IPS-18c (cell line): Measurements from ENCODE around the gene OSCP1.
"Not testable (repeated sequence)": the region's sequence is repeated elsewhere in the genome, so short reads cannot be mapped to it uniquely, and the experiment has no call there.

Experiments
- H3K4me3 ChIP-seq: 2 replicates; pipeline ENCODE4 v1.7.0; 2013; ENCODE audit warnings: low read depth, mild to moderate bottlenecking, low read length, moderate library complexity; ENCODE audit not compliant: insufficient read depth
- H3K9me3 ChIP-seq: one replicate; pipeline ENCODE4 v1.6.1; 2013; ENCODE audit warnings: mild to moderate bottlenecking, low read length, moderate library complexity; ENCODE audit not compliant: control insufficient read depth, insufficient read depth

The OSCP1 gene

GRCh38 chr1:36477615-36478014 is 27.4 kb upstream of the OSCP1 start:
- H3K4me3 ChIP-seq, H3K9me3 ChIP-seq: not testable (repeated sequence)

- Histone ChIP-seq H3K4me3 (no peak overlapping the region), H3K9me3 (no peaks in the 10 kb centered on the region)
Observed at GRCh38 chr1:36476945-36477344, 26.7 kb upstream of the OSCP1 start.

GRCh38 chr1:36475910-36476604 is 25.8 kb upstream of the OSCP1 start:
- Histone ChIP-seq H3K4me3 (no peak overlapping the region), H3K9me3 (no peaks in the 10 kb centered on the region)

GRCh38 chr1:36475341-36475740 is 25.1 kb upstream of the OSCP1 start:
- H3K9me3 ChIP-seq = no peaks in the 10 kb centered on the region
- H3K4me3 ChIP-seq = no peak overlapping the region

GRCh38 chr1:36472656-36473055 is 22.4 kb upstream of the OSCP1 start:
- H3K4me3 ChIP-seq = no peak overlapping the region
- no peaks in the 10 kb centered on the region for H3K9me3 ChIP-seq

GRCh38 chr1:36471830-36472641 is 21.8 kb upstream of the OSCP1 start:
- Histone ChIP-seq H3K9me3 (no peaks in the 10 kb centered on the region), H3K4me3 (no peak overlapping the region)

- Histone ChIP-seq H3K4me3 (no peak overlapping the region), H3K9me3 (no peaks in the 10 kb centered on the region)
Observed at GRCh38 chr1:36469163-36469562, 18.9 kb upstream of the OSCP1 start.

GRCh38 chr1:36467700-36468455 is 17.6 kb upstream of the OSCP1 start:
- Histone ChIP-seq H3K4me3 (no peak overlapping the region), H3K9me3 (no peaks in the 10 kb centered on the region)

GRCh38 chr1:36467027-36467410 is 16.8 kb upstream of the OSCP1 start:
- Histone ChIP-seq H3K9me3 (no peaks in the 10 kb centered on the region), H3K4me3 (no peak overlapping the region)

- H3K4me3 ChIP-seq = no peak overlapping the region
Observed at GRCh38 chr1:36466370-36467026, 16.2 kb upstream of the OSCP1 start.

GRCh38 chr1:36465731-36466369 is 15.6 kb upstream of the OSCP1 start:
- H3K4me3 ChIP-seq = no peak overlapping the region
- H3K9me3 ChIP-seq = no peaks in the 10 kb centered on the region

More at GRCh38 chr1:36466370-36467026, 16.2 kb upstream of the OSCP1 start:
- H3K9me3 ChIP-seq = no peaks in the 10 kb centered on the region

- H3K4me3 ChIP-seq = peak overlapping the region; percentile 95
- no peaks in the 10 kb centered on the region for H3K9me3 ChIP-seq
Observed at GRCh38 chr1:36464605-36465393, 14.5 kb upstream of the OSCP1 start.

GRCh38 chr1:36463803-36464604 is 13.8 kb upstream of the OSCP1 start, which contains the start of gene MRPS15:
Gene MRPS15, minus strand, starts transcription at chr1:36464384. Its CDS starts 109 bp downstream, at chr1:36464275.
- peak within 1 kb of the TSS; percentile 95 for H3K4me3 ChIP-seq
- no peaks in the 10 kb centered on the region for H3K9me3 ChIP-seq

- Histone ChIP-seq H3K4me3 (peak overlapping the region; percentile 95), H3K9me3 (no peaks in the 10 kb centered on the region)
Observed at GRCh38 chr1:36463463-36463802, 13.2 kb upstream of the OSCP1 start.

- H3K9me3 ChIP-seq = no peaks in the 10 kb centered on the region
Observed at GRCh38 chr1:36458910-36459309, 8.7 kb upstream of the OSCP1 start.

GRCh38 chr1:36457691-36458090 is 7.4 kb upstream of the OSCP1 start:
- Histone ChIP-seq H3K4me3 (no peak overlapping the region), H3K9me3 (no peaks in the 10 kb centered on the region)

More at GRCh38 chr1:36458910-36459309, 8.7 kb upstream of the OSCP1 start:
- no peak overlapping the region for H3K4me3 ChIP-seq
